Omental fat pad (tissue), 4 donors: Measurements from ENCODE around the gene TICRR. TPM values are rescaled to one million over a fixed set of nuclear protein-coding genes. Genes with fewer than 3 reads are reported as not detected.

Experiments
- ATAC-seq: fragments of 150-250 bp; one replicate; pipeline ENCODE4 v1.9.1; 2016; ENCODE audit warnings: mild to moderate bottlenecking, moderate library complexity; ENCODE audit not compliant: low FRiP score
- DNase-seq: peaks from one replicate; pipeline ENCODE4 v3.0.0-alpha.2; 2019; ENCODE audit warnings: low spot score
- CTCF ChIP-seq, 3 donors: fragments of 450-650 bp; IDR thresholded peaks; one replicate each; pipeline ENCODE4 v1.5.1; 2016 to 2017; ENCODE audit warnings: antibody characterized with exemption in 3 of 3, mild to moderate bottlenecking in 3 of 3, moderate library complexity in 2 of 3
- total RNA-seq, 4 donors: library from RNA; depleted of rRNA; stranded (reverse); fragments of >200 nt; gene quantifications; one replicate each; pipeline ENCODE4 v1.1.0, GENCODE V29; 2016

Gene TICRR
- total RNA-seq, 4 donors from 2014 or later = 0.09 to 0.79 (median 0.36) TPM; not detected in 1

- no peak for DNase-seq
- no peak for TF ChIP-seq CTCF (IDR thresholded peaks at IDR 0.05)
- ATAC-seq = no peak
Observed at GRCh38 chr15:89666858-89667705, 91.8 kb downstream of the TICRR start.

- no peak for ATAC-seq
- TF ChIP-seq CTCF (IDR thresholded peaks at IDR 0.05) = no peak
- no peak for DNase-seq
Observed at GRCh38 chr15:89667706-89667960, 92.4 kb downstream of the TICRR start.

- TF ChIP-seq CTCF (IDR thresholded peaks at IDR 0.05) = no peak
- DNase-seq = no peak
- ATAC-seq = no peak
Observed at GRCh38 chr15:89668171-89668570, 92.9 kb downstream of the TICRR start.

GRCh38 chr15:89669309-89669865, 94.1 kb downstream of the TICRR start:
- DNase-seq (no peak), ATAC-seq (no peak)

GRCh38 chr15:89669941-89670340, 94.7 kb downstream of the TICRR start:
- no peak for DNase-seq
- TF ChIP-seq CTCF (IDR thresholded peaks at IDR 0.05) = no peak
- ATAC-seq = no peak

More at GRCh38 chr15:89669309-89669865, 94.1 kb downstream of the TICRR start:
- no peak for TF ChIP-seq CTCF (IDR thresholded peaks at IDR 0.05)

- no peak for DNase-seq
- ATAC-seq = no peak
- no peak for TF ChIP-seq CTCF (IDR thresholded peaks at IDR 0.05)
Observed at GRCh38 chr15:89670971-89671560, 95.8 kb downstream of the TICRR start.

GRCh38 chr15:89671687-89672086, 96.4 kb downstream of the TICRR start:
- ATAC-seq (no peak), DNase-seq (no peak)
- TF ChIP-seq CTCF (IDR thresholded peaks at IDR 0.05) = no peak
